Dermis blood vessel endothelial cell (primary cell): ENCODE data around the gene BCKDHA. TPM values are rescaled to one million over a fixed set of nuclear protein-coding genes. Genes with fewer than 3 reads are reported as not detected.
"Not testable (repeated sequence)": the region's sequence is repeated elsewhere in the genome, so short reads cannot be mapped to it uniquely, and the experiment has no call there.

Source experiments
- DNase-seq: peaks from one replicate; pipeline ENCODE4 v3.0.0; 2010
- total RNA-seq: library from RNA; depleted of rRNA; stranded (reverse); fragments of >200 nt; gene quantifications from 2 replicates; pipeline ENCODE4 v1.2.3, GENCODE V29; 2014

The BCKDHA gene
- total RNA-seq, 1 donor from 2014 or later = 36.9 TPM

DNA sequence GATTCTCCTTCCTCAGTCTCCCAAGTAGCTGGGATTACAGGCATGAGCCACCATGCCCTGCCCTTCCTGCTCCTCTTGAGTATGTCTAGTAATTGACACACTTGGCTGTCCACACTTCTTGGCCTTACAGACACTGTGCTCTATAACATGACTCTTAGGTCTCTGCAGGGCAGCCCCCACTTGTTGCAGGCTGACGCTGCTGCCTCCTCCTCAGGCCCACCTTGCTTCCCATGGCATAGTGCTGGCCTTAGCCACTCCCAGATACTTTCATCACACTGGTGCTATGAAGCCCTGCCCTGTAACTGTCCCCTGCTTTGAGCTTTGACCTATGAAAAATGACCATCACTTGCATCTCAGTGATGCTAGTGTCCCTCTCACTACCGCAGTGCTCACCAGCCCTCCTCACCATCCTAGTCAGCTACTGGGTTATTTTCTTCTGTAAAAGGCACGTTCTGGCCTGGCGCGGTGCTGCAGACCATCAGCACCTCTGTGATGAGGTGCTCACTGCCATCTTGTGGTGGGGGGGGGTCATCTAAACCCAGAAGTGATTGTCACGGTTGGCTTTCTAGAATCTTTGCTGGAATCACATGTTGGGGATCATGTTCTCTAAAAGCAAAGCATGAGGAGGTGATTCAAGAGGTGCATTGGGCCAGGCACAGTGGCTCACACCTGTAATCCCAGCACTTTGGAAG, 55.1 kb downstream of the BCKDHA start:
- no peak for DNase-seq

DNA sequence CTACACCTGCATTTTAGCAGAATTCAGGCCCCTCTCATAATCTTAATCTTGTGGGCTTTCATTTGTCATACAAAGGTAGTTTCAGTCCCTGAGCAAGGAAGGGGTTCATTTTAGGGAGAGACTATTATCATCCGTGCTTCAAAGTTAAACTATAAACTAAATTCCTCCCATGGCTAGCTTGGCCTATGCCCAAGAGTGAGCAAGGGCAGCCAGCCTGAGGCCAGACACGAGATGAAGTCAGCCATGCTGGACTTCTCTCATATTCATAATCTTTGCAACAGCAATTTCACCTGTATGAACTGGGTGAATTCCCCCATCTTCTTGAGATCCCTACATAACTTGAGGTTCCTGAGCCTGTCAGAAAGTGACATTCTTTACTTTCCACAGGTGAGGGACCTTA, 58.3 kb downstream of the BCKDHA start:
- peak; percentile 28 for DNase-seq

DNA sequence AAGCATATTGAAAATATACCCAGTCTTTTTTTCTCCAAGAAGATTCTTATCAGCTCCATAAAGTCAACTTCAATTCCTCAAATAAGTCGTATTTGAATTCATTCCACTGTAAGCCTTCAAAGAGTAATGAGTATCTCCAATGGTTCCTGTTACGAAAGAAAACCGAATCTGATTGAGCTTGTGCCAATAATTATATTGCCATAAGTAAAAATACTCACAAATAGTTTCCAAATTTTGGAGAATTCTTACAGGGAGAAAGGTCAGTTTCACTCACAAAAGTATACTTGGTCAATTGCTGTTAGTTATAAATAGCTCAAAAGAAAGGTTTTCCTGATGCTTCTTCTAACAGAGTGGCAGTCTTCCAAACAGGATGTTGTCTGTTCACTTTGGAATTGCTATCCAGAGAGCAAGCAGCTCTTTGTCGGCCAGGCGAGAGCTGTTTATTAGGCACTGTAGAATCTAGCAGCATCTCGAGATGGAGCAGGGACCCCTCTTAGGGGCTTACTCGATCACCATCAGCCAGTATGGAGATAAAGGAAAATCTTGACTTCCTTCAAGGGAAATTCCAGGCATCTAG, 58.8 kb downstream of the BCKDHA start:
- peak; percentile 83 for DNase-seq

DNA sequence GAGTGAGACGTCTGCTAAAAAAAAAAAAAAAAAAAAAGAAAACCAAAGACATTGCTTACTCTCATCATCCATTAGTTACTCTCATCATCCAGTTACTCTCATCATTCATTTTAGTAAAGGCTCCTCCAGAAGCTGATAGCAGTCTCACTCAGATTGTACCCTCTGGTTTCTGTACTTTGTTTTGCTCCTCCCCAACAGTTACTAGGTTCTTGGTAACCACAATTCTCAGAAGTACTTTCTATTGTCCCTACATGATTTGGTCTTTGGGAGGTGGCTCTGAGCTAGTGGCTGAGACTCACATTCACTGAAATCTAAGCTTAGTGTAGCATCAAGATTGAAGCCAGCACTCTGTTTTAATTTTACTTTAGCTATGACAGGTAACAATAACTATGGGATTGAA, 59.6 kb downstream of the BCKDHA start:
- peak; percentile 45 for DNase-seq

DNA sequence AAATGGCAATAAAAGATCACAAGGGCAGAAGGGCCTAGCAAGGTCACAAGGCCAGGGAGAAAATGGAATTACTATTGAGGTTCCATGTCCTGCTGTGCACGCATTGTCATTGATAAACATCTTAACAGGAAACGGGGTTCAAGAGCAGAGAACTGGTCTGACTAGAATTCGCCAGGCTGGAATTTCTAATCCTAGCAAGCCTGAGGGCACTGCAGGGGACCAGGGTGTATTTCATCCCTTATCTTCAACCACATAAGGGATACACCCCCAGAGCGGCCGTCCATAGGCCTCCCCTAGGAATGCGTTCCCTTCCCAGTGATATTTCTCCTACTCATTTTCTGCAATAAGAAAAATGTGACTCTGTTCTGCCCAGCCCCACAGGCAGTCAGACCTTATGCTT, 64.9 kb downstream of the BCKDHA start:
- DNase-seq = no peak

DNA sequence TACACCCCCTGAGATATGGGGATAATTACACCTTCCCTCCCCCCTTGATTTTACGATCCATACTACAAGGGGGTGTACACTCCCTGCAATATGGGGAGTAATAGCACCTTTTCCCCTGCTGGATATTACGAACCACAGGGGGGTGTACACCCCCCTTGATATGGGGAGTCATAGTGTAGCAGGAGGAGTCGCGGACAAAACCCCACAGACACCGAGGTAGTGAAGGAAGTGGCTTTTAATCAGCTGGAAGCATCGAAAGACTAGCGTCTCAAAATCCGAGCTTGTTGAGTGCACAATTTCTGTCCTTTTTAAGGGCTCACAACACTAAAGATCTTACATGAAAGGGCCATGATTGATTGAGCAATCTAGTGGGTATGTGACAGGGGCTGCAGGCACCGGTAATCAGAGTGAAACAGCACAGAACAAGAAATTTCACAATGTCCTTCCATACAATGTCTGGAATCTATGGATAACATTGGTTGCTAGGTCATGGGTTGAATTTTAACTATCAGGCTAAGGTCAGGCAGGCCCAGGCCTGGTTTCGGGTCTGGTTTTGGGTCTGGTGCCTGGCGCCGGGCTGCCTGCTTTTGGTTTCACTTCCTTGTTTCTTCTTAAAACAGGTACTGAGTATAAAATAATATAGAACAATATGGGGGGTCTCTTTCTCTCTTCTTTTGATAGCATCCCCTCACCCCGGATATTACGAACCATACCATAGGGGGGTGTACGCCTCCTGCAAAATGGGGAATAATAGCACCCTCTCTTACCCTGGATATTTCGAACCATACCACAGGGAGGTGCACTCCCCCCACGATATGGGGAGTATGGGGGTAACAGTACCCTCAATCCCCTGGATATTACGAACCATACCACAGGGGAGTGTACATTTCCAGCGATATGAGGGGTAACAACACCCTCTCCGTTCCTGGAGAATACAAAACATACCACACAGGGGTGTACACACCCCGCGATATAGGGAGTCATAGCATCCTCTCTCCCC, 65.9 kb downstream of the BCKDHA start:
- not testable (repeated sequence) for DNase-seq

Other genes starting within 250 kb of the BCKDHA start
- gene CYP2S1, start 204.6 kb upstream of the BCKDHA start, total RNA-seq = 0.68 and 0.88 TPM in 2 replicates
- gene AXL, start 178.6 kb upstream of the BCKDHA start, total RNA-seq = 11.2 and 90.9 TPM in 2 replicates
- 63.3 and 171 TPM in 2 replicates for gene HNRNPUL1, start 133.4 kb upstream of the BCKDHA start, total RNA-seq
- gene CCDC97, start 87.6 kb upstream of the BCKDHA start, total RNA-seq = 7.5 and 13.2 TPM in 2 replicates
- gene TGFB1, start 43.9 kb upstream of the BCKDHA start, total RNA-seq = 19.4 and 74.5 TPM in 2 replicates
- 6.8 and 7.9 TPM in 2 replicates for gene B9D2, start 33.7 kb upstream of the BCKDHA start, total RNA-seq
- gene TMEM91, start 21.3 kb upstream of the BCKDHA start, total RNA-seq = 4.7 and 9.2 TPM in 2 replicates
- 8.8 and 11.9 TPM in 2 replicates for gene EXOSC5, start 459 bp upstream of the BCKDHA start, total RNA-seq
- gene B3GNT8, start 29.6 kb downstream of the BCKDHA start, total RNA-seq = 1.8 and 2.6 TPM in 2 replicates
- gene DMAC2, start 42.1 kb downstream of the BCKDHA start, total RNA-seq = 55.0 and 77.7 TPM in 2 replicates
- not detected in 2 replicates for gene ERICH4, start 45.3 kb downstream of the BCKDHA start, total RNA-seq
- 3.2 and 9.4 TPM in 2 replicates for gene CEACAM21, start 178.3 kb downstream of the BCKDHA start, total RNA-seq
- gene CEACAM4, start 229.3 kb downstream of the BCKDHA start, total RNA-seq = not detected in 2 replicates